ENCODE data around the gene BAD. TPM values are rescaled to one million over a fixed set of nuclear protein-coding genes. Genes with fewer than 3 reads are reported as not detected.
A peak's percentile ranks its signal among the peaks of the same experiment; 100 is the strongest.

Gene BAD
- total and polyA plus RNA-seq, 5 donors = 87.5 to 164 (median 121) TPM

- intact Hi-C loops (cut with DNase I) = no loop called here
- no peaks in the 10 kb centered on the region for H3K27me3 ChIP-seq (ENCODE audit: control insufficient read depth, insufficient read depth)
- peak overlapping the region; percentile 87 for H3K27ac ChIP-seq (ENCODE audit: low read length)
- no peaks in the 10 kb centered on the region for H3K4me1 ChIP-seq (ENCODE audit: control insufficient read depth, insufficient read depth, low read length)
- DNase-seq (peak in 2 of 3 donors; percentile 77 to 83), ATAC-seq (no peak)
- WGBS = 74% methylated on average over 27 of the region's 27 CpGs
- no peak overlapping the region for H3K4me3 ChIP-seq (ENCODE audit: low read length)
- no peaks in the 10 kb centered on the region for H3K9me3 ChIP-seq (ENCODE audit: control insufficient read depth, low read length)
Measured at GRCh38 chr11:64267207-64267945, 17.1 kb downstream of the BAD start.

GRCh38 chr11:64266339-64266738 is 18.1 kb downstream of the BAD start:
- Histone ChIP-seq H3K4me3 (ENCODE audit: low read length) (no peak overlapping the region), H3K27ac (ENCODE audit: low read length) (no peak overlapping the region), H3K27me3 (ENCODE audit: control insufficient read depth, insufficient read depth) (no peaks in the 10 kb centered on the region), H3K4me1 (ENCODE audit: control insufficient read depth, insufficient read depth, low read length) (no peaks in the 10 kb centered on the region), H3K9me3 (ENCODE audit: control insufficient read depth, low read length) (no peaks in the 10 kb centered on the region)
- intact Hi-C loops (cut with DNase I) = no loop called here
- DNase-seq (peak in 2 of 3 donors; percentile 71 to 72), ATAC-seq (no peak)
- WGBS = 90% methylated on average over 15 of the region's 15 CpGs

- H3K4me1 ChIP-seq (ENCODE audit: control insufficient read depth, insufficient read depth, low read length) = no peaks in the 10 kb centered on the region
- no peak overlapping the region for H3K4me3 ChIP-seq (ENCODE audit: low read length)
- whole genome bisulfite sequencing = 93% methylated on average over 35 of the region's 35 CpGs
- H3K27me3 ChIP-seq (ENCODE audit: control insufficient read depth, insufficient read depth) = no peaks in the 10 kb centered on the region
- peak in 2 of 3 donors; percentile 61 for DNase-seq
- H3K27ac ChIP-seq (ENCODE audit: low read length) = no peak overlapping the region
- intact Hi-C loops (cut with DNase I) = no loop called here
- no peak for ATAC-seq
- H3K9me3 ChIP-seq (ENCODE audit: control insufficient read depth, low read length) = no peaks in the 10 kb centered on the region
Measured at GRCh38 chr11:64265176-64266160, 19.0 kb downstream of the BAD start.

- Histone ChIP-seq H3K9me3 (ENCODE audit: control insufficient read depth, low read length) (no peaks in the 10 kb centered on the region), H3K4me1 (ENCODE audit: control insufficient read depth, insufficient read depth, low read length) (no peaks in the 10 kb centered on the region), H3K4me3 (ENCODE audit: low read length) (no peak overlapping the region), H3K27ac (ENCODE audit: low read length) (no peak overlapping the region), H3K27me3 (ENCODE audit: control insufficient read depth, insufficient read depth) (no peaks in the 10 kb centered on the region)
- ATAC-seq = no peak
- DNase-seq = peak in 2 of 3 donors; percentile 31 to 57
- 87% methylated on average over 10 of the region's 10 CpGs for whole genome bisulfite sequencing
- intact Hi-C loops (cut with DNase I) = no loop called here
Measured at GRCh38 chr11:64264371-64264852, 20.1 kb downstream of the BAD start.

GRCh38 chr11:64263947-64264317 is 20.5 kb downstream of the BAD start:
- no peak for ATAC-seq
- Histone ChIP-seq H3K9me3 (ENCODE audit: control insufficient read depth, low read length) (no peaks in the 10 kb centered on the region), H3K27ac (ENCODE audit: low read length) (no peak overlapping the region), H3K4me3 (ENCODE audit: low read length) (no peak overlapping the region), H3K4me1 (ENCODE audit: control insufficient read depth, insufficient read depth, low read length) (no peaks in the 10 kb centered on the region), H3K27me3 (ENCODE audit: control insufficient read depth, insufficient read depth) (no peaks in the 10 kb centered on the region)
- DNase-seq = peak in 2 of 3 donors; percentile 40 to 58
- 91% methylated on average over 8 of the region's 8 CpGs for WGBS
- intact Hi-C loops (cut with DNase I) = no loop called here

- no peak overlapping the region for H3K27ac ChIP-seq (ENCODE audit: low read length)
Measured at GRCh38 chr11:64263021-64263946, 21.2 kb downstream of the BAD start.

GRCh38 chr11:64262271-64263002 is 22.0 kb downstream of the BAD start:
- no peak overlapping the region for H3K4me3 ChIP-seq (ENCODE audit: low read length)
- WGBS = 93% methylated on average over 42 of the region's 42 CpGs
- peak in 2 of 3 donors; percentile 52 to 67 for DNase-seq
- no peak overlapping the region for H3K27ac ChIP-seq (ENCODE audit: low read length)
- no peak for ATAC-seq
- no peaks in the 10 kb centered on the region for H3K9me3 ChIP-seq (ENCODE audit: control insufficient read depth, low read length)
- H3K4me1 ChIP-seq (ENCODE audit: control insufficient read depth, insufficient read depth, low read length) = no peaks in the 10 kb centered on the region
- no peaks in the 10 kb centered on the region for H3K27me3 ChIP-seq (ENCODE audit: control insufficient read depth, insufficient read depth)
- intact Hi-C loops (cut with DNase I) = no loop called here

More at GRCh38 chr11:64263021-64263946, 21.2 kb downstream of the BAD start:
- no peaks in the 10 kb centered on the region for H3K4me1 ChIP-seq (ENCODE audit: control insufficient read depth, insufficient read depth, low read length)
- intact Hi-C loops (cut with DNase I) = no loop called here
- DNase-seq = peak in 2 of 3 donors; percentile 56 to 64
- WGBS = 80% methylated on average over 29 of the region's 29 CpGs
- no peaks in the 10 kb centered on the region for H3K27me3 ChIP-seq (ENCODE audit: control insufficient read depth, insufficient read depth)
- H3K4me3 ChIP-seq (ENCODE audit: low read length) = no peak overlapping the region
- ATAC-seq = no peak
- H3K9me3 ChIP-seq (ENCODE audit: control insufficient read depth, low read length) = no peaks in the 10 kb centered on the region

- intact Hi-C loops (cut with DNase I) = no loop called here
- ATAC-seq (no peak), DNase-seq (no peak)
- H3K4me1 ChIP-seq (ENCODE audit: control insufficient read depth, insufficient read depth, low read length) = no peaks in the 10 kb centered on the region
- no peaks in the 10 kb centered on the region for H3K27me3 ChIP-seq (ENCODE audit: control insufficient read depth, insufficient read depth)
- WGBS = 87% methylated on average over 18 of the region's 18 CpGs
- H3K4me3 ChIP-seq (ENCODE audit: low read length) = no peak overlapping the region
- no peak overlapping the region for H3K27ac ChIP-seq (ENCODE audit: low read length)
- H3K9me3 ChIP-seq (ENCODE audit: control insufficient read depth, low read length) = no peaks in the 10 kb centered on the region
Measured at GRCh38 chr11:64261556-64262080, 22.8 kb downstream of the BAD start.

GRCh38 chr11:64260147-64260708 is 24.2 kb downstream of the BAD start:
- Histone ChIP-seq H3K27me3 (ENCODE audit: control insufficient read depth, insufficient read depth) (no peaks in the 10 kb centered on the region), H3K4me1 (ENCODE audit: control insufficient read depth, insufficient read depth, low read length) (no peaks in the 10 kb centered on the region), H3K9me3 (ENCODE audit: control insufficient read depth, low read length) (no peaks in the 10 kb centered on the region), H3K4me3 (ENCODE audit: low read length) (no peak overlapping the region), H3K27ac (ENCODE audit: low read length) (no peak overlapping the region)
- DNase-seq (no peak), ATAC-seq (no peak)
- 98% methylated on average over 6 of the region's 6 CpGs for WGBS
- intact Hi-C loops (cut with DNase I) = no loop called here

Data from right cardiac atrium (tissue), 5 donors.